Neural crest cell (in vitro differentiated cells): ENCODE results near the gene IL22RA1. TPM values are rescaled to one million over a fixed set of nuclear protein-coding genes. Genes with fewer than 3 reads are reported as not detected.

Experiments used
- DNase-seq: peaks from one replicate; pipeline ENCODE4 v3.0.0; 2021; ENCODE audit warnings: low read depth, mixed read lengths, low spot score
- H3K27ac Mint-ChIP-seq: one replicate; pipeline ENCODE4 v1.8.0; 2021; ENCODE audit warnings: mild to moderate bottlenecking, mixed read lengths; ENCODE audit not compliant: unreplicated experiment
- H3K27me3 Mint-ChIP-seq: 2 replicates; pipeline ENCODE4 v1.8.0; 2021; ENCODE audit warnings: low read depth, mild to moderate bottlenecking, mixed read lengths
- H3K36me3 Mint-ChIP-seq: 2 replicates; pipeline ENCODE4 v1.8.0; 2021; ENCODE audit warnings: low read depth, mild to moderate bottlenecking, mixed read lengths
- H3K4me1 Mint-ChIP-seq: 2 replicates; pipeline ENCODE4 v1.8.0; 2021; ENCODE audit warnings: mixed read lengths
- H3K4me3 Mint-ChIP-seq: one replicate; pipeline ENCODE4 v1.8.0; 2021; ENCODE audit warnings: mild to moderate bottlenecking, mixed read lengths
- H3K9me3 Mint-ChIP-seq: 2 replicates; pipeline ENCODE4 v1.8.0; 2021; ENCODE audit warnings: mixed read lengths
- CTCF ChIP-seq: fragments of 200-600 bp; sonication (generic); conservative IDR thresholded peaks from 2 replicates; pipeline ENCODE4 v1.5.0; 2021; ENCODE audit warnings: antibody characterized with exemption, mild to moderate bottlenecking
- total RNA-seq: library from RNA; stranded (reverse); gene quantifications from 2 replicates; pipeline ENCODE4 v1.2.1, GENCODE V29; 2021

IL22RA1 gene
- total RNA-seq, 1 donor from 2014 or later = not detected

GRCh38 chr1:24180676-24181075 lies 37.7 kb upstream of the IL22RA1 start:
- Mint-ChIP-seq H3K4me1 (no peaks in the 10 kb centered on the region), H3K4me3 (no peak overlapping the region), H3K9me3 (no peaks in the 10 kb centered on the region), H3K36me3 (no peaks in the 10 kb centered on the region), H3K27me3 (peaks cover 24% of the 10 kb centered on the region), H3K27ac (no peak overlapping the region)
- TF ChIP-seq CTCF = no peak
- DNase-seq = no peak

GRCh38 chr1:24179251-24179840 lies 36.4 kb upstream of the IL22RA1 start:
- no peak for TF ChIP-seq CTCF
- Mint-ChIP-seq H3K9me3 (no peaks in the 10 kb centered on the region), H3K4me3 (no peak overlapping the region), H3K27ac (peak overlapping the region; percentile 62), H3K36me3 (no peaks in the 10 kb centered on the region), H3K4me1 (no peaks in the 10 kb centered on the region), H3K27me3 (peaks cover 19% of the 10 kb centered on the region)
- no peak for DNase-seq

- no peak for TF ChIP-seq CTCF
- Mint-ChIP-seq H3K4me3 (no peak overlapping the region), H3K27ac (no peak overlapping the region), H3K9me3 (no peaks in the 10 kb centered on the region), H3K4me1 (no peaks in the 10 kb centered on the region), H3K36me3 (no peaks in the 10 kb centered on the region), H3K27me3 (peaks cover 24% of the 10 kb centered on the region)
- DNase-seq = no peak
These were observed 35.5 kb upstream of the IL22RA1 start for GRCh38 chr1:24178407-24178806.

GRCh38 chr1:24177161-24177560 lies 34.2 kb upstream of the IL22RA1 start:
- DNase-seq = no peak
- Mint-ChIP-seq H3K4me3 (no peak overlapping the region), H3K27ac (no peak overlapping the region), H3K4me1 (no peaks in the 10 kb centered on the region), H3K9me3 (no peaks in the 10 kb centered on the region), H3K36me3 (no peaks in the 10 kb centered on the region), H3K27me3 (peaks cover 22% of the 10 kb centered on the region)
- no peak for TF ChIP-seq CTCF

- H3K9me3 Mint-ChIP-seq = no peaks in the 10 kb centered on the region
- H3K4me3 Mint-ChIP-seq = no peak overlapping the region
- H3K27me3 Mint-ChIP-seq = peaks cover 22% of the 10 kb centered on the region
- DNase-seq = no peak
- no peak for TF ChIP-seq CTCF
- no peaks in the 10 kb centered on the region for H3K36me3 Mint-ChIP-seq
- no peaks in the 10 kb centered on the region for H3K4me1 Mint-ChIP-seq
- no peak overlapping the region for H3K27ac Mint-ChIP-seq
These were observed 32.3 kb upstream of the IL22RA1 start for GRCh38 chr1:24175033-24175755.
